HL-60 (cell line): ENCODE data around the gene EXOC7.

Experiments
- GABPA ChIP-seq: IDR thresholded peaks from 2 replicates; pipeline ENCODE4 v1.6.1; 2012; ENCODE audit warnings: low read depth
- POLR2AphosphoS5 ChIP-seq: IDR thresholded peaks from 2 replicates; pipeline ENCODE4 v1.6.1; 2012; ENCODE audit warnings: low read depth
- SPI1 ChIP-seq: IDR thresholded peaks from 2 replicates; pipeline ENCODE4 v1.6.1; 2012; ENCODE audit warnings: low read depth, mild to moderate bottlenecking, borderline replicate concordance
- TF ChIP-seq, protein P1 (sequence below): IDR thresholded peaks from one replicate; pipeline ENCODE4 v1.5.1; 2011; ENCODE audit warnings: low read length, control low read depth, inconsistent platforms; ENCODE audit not compliant: insufficient read depth
- TF ChIP-seq, protein P2 (sequence below): IDR thresholded peaks from 2 replicates; pipeline ENCODE4 v1.6.1; 2012; ENCODE audit warnings: low read depth; ENCODE audit not compliant: insufficient replicate concordance

DNA sequence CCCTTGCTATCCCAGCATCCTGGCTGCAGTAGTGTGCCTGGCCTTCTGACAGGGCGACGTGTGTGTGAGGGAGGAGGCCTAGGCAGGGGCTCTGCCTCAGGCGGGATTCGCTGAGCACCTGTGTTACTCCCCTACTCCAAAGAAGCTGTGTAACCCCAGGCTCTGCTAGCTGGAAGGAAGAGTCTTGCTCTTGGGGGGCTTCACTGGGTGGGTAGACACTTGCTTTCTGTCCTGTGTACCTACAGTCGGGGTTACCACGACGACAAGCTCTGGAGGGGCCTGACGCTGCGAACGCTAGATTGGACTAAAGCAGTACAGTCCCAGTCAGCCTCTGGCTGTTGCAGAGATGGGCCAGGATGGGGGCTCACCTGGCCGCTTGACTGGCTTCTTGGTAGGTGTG, 9.5 kb downstream of the EXOC7 start:
- TF ChIP-seq, protein P1, sequence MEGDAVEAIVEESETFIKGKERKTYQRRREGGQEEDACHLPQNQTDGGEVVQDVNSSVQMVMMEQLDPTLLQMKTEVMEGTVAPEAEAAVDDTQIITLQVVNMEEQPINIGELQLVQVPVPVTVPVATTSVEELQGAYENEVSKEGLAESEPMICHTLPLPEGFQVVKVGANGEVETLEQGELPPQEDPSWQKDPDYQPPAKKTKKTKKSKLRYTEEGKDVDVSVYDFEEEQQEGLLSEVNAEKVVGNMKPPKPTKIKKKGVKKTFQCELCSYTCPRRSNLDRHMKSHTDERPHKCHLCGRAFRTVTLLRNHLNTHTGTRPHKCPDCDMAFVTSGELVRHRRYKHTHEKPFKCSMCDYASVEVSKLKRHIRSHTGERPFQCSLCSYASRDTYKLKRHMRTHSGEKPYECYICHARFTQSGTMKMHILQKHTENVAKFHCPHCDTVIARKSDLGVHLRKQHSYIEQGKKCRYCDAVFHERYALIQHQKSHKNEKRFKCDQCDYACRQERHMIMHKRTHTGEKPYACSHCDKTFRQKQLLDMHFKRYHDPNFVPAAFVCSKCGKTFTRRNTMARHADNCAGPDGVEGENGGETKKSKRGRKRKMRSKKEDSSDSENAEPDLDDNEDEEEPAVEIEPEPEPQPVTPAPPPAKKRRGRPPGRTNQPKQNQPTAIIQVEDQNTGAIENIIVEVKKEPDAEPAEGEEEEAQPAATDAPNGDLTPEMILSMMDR = no peak
- TF ChIP-seq, protein P2, sequence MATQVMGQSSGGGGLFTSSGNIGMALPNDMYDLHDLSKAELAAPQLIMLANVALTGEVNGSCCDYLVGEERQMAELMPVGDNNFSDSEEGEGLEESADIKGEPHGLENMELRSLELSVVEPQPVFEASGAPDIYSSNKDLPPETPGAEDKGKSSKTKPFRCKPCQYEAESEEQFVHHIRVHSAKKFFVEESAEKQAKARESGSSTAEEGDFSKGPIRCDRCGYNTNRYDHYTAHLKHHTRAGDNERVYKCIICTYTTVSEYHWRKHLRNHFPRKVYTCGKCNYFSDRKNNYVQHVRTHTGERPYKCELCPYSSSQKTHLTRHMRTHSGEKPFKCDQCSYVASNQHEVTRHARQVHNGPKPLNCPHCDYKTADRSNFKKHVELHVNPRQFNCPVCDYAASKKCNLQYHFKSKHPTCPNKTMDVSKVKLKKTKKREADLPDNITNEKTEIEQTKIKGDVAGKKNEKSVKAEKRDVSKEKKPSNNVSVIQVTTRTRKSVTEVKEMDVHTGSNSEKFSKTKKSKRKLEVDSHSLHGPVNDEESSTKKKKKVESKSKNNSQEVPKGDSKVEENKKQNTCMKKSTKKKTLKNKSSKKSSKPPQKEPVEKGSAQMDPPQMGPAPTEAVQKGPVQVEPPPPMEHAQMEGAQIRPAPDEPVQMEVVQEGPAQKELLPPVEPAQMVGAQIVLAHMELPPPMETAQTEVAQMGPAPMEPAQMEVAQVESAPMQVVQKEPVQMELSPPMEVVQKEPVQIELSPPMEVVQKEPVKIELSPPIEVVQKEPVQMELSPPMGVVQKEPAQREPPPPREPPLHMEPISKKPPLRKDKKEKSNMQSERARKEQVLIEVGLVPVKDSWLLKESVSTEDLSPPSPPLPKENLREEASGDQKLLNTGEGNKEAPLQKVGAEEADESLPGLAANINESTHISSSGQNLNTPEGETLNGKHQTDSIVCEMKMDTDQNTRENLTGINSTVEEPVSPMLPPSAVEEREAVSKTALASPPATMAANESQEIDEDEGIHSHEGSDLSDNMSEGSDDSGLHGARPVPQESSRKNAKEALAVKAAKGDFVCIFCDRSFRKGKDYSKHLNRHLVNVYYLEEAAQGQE = no peak
- no peak for TF ChIP-seq GABPA
- no peak for TF ChIP-seq POLR2AphosphoS5
- no peak for TF ChIP-seq SPI1
